ENCODE measurements around the gene INMT. TPM values are rescaled to one million over a fixed set of nuclear protein-coding genes. Genes with fewer than 3 reads are reported as not detected.

Gene INMT
- total RNA-seq, 4 donors from 2014 or later = 1.7 to 6.8 (median 4.5) TPM

- DNase-seq (ENCODE audit: low spot score in 2 of 2) = no peak
These were observed 7.9 kb upstream of the INMT start for GRCh38 chr7:30744075-30744417.

GRCh38 chr7:30745261-30745941 is 6.5 kb upstream of the INMT start:
- DNase-seq (ENCODE audit: low spot score in 2 of 2) = no peak
- no peak for TF ChIP-seq POLR2A (IDR thresholded peaks at IDR 0.05)
- TF ChIP-seq CTCF (IDR thresholded peaks at IDR 0.05) = no peak
- H3K4me3 ChIP-seq (ENCODE audit: low read depth, poor library complexity, severe bottlenecking) = no peak overlapping the region
- 82 to 83% methylated on average over 6 of the region's 6 CpGs for WGBS, 2 donors
- intact Hi-C loops (cut with DNase I; ENCODE audit: low total_unique reads) = no loop called here

More at GRCh38 chr7:30744075-30744417, 7.9 kb upstream of the INMT start:
- H3K4me3 ChIP-seq (ENCODE audit: low read depth, poor library complexity, severe bottlenecking) = no peak overlapping the region
- intact Hi-C loops (cut with DNase I; ENCODE audit: low total_unique reads) = no loop called here
- WGBS, 2 donors = 86 to 95% methylated on average over 12 of the region's 12 CpGs
- TF ChIP-seq CTCF (IDR thresholded peaks at IDR 0.05) (no peak), POLR2A (IDR thresholded peaks at IDR 0.05) (no peak)

- no peak for DNase-seq (ENCODE audit: low spot score in 2 of 2)
- intact Hi-C loops (cut with DNase I; ENCODE audit: low total_unique reads) = no loop called here
- TF ChIP-seq CTCF (IDR thresholded peaks at IDR 0.05) = no peak
- TF ChIP-seq POLR2A (IDR thresholded peaks at IDR 0.05) = no peak
- WGBS, 2 donors = 92 to 94% methylated on average over 2 of the region's 2 CpGs
- no peak overlapping the region for H3K4me3 ChIP-seq (ENCODE audit: low read depth, poor library complexity, severe bottlenecking)
These were observed 1.9 kb upstream of the INMT start for GRCh38 chr7:30750010-30750409.

DNA sequence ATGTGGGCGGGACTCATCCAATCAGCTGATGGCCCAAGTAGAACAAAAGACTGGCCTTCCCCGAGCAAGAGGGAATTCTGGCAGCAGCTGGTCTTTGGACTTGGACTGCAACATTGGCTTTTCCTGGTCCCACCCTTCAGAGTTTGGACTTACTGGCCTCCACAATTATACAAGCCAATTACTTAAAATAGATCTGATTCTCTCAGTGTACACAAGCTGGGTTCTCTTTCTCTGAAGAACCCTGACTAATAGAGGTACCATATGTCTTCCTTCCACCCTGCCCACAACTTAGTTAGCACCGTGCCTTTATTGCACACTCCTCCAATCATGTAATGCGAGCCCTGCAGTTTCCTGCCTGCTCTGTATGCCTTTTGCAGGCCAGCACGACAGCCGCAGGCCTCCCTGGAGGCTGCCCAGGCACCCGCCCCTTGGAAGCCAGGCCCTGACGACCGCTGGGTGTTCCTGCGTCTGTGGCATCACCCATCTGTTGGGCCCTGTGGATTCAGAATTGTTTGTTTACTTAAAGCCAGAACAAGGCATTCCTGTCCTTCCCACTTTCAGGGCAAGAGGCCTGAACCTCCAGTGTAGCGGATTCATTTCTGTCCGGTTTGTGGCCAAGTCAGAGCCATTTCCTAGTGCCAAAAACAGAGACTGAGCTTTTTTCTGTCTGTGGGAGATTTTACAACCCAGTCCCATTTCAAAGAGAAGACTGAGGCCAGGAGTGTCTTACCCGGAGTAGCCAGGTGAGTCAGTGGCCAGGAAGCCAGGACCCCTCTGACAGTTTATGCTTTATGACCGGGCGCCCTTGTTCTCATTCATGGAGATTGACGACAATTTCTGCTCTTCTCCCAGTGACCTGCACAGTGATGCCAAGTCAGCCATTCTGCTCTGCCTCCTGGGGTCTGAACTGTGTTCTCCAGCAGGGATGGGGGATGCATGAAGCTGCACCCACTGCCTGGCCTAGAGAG is 968 bp upstream of the INMT start:
- no peak for DNase-seq (ENCODE audit: low spot score in 2 of 2)
- WGBS, 2 donors = 40 to 49% methylated on average over 16 of the region's 16 CpGs
- no peak overlapping the region for H3K4me3 ChIP-seq (ENCODE audit: low read depth, poor library complexity, severe bottlenecking)

DNA sequence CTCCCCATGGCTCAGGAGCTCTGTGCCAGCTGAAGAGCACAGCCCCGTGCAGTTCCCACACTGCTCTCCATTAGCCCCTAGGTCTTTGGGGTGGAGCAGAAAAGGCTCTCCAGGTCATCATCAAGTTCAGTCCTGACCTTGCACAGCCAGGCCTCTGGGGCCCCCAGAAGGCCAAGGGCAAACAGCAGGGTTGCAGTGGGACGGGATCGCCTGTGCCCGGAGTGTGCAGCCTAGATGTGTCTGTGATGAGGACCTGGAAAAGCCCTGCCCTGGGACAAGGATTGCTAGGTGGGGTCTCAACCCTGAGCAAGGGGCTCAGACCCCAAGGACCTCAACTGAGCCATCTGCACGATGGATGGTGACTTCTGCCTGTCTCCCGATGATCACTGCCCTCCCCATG is 549 bp downstream of the INMT start:
- TF ChIP-seq POLR2A (IDR thresholded peaks at IDR 0.05) (no peak), CTCF (IDR thresholded peaks at IDR 0.05) (no peak)
- 55 to 73% methylated on average over 2 to 6 of the region's 6 CpGs for WGBS, 2 donors
- DNase-seq (ENCODE audit: low spot score in 2 of 2) = no peak
- intact Hi-C loops (cut with DNase I; ENCODE audit: low total_unique reads) = no loop called here
- no peak overlapping the region for H3K4me3 ChIP-seq (ENCODE audit: low read depth, poor library complexity, severe bottlenecking)

More for the DNA sequence above, 968 bp upstream of the INMT start:
- TF ChIP-seq CTCF (IDR thresholded peaks at IDR 0.05) (no peak), POLR2A (IDR thresholded peaks at IDR 0.05) (no peak)
- intact Hi-C loops (cut with DNase I; ENCODE audit: low total_unique reads) = no loop called here
